PC-3 (cell line): Measurements from ENCODE around the gene NADSYN1. TPM values are rescaled to one million over a fixed set of nuclear protein-coding genes. Genes with fewer than 3 reads are reported as not detected.

Experiments
- ATAC-seq: fragments of 200-7000 bp; cut with Tn5 transposase; 2 replicates; pipeline ENCODE4 v1.9.1; 2020; ENCODE audit warnings: mild to moderate bottlenecking, moderate library complexity
- BruUV-seq: library from RNA; stranded (reverse); fragments of 400-500 nt; replicated peaks from 2 replicates; lab custom pipeline; 2021; lab: Mats Ljungman, UMichigan
- CTCF ChIA-PET: fragments of 300-600 bp; sonication (Branson Sonifier 250); formaldehyde crosslinking; loops from one replicate; lab custom pipeline; 2022; ENCODE audit warnings: antibody characterized with exemption; lab: Charles Lee
- POLR2A ChIA-PET: fragments of 300-600 bp; sonication (Branson Sonifier 250); formaldehyde crosslinking; loops from one replicate; lab custom pipeline; 2022; ENCODE audit warnings: antibody characterized with exemption; ENCODE audit not compliant: unreplicated experiment; lab: Charles Lee
- DNase-seq: peaks from one replicate; pipeline ENCODE4 v3.0.0-alpha.2; 2015
- H2AFZ ChIP-seq: fragments of 300-600 bp; sonication (generic); 2 replicates; pipeline ENCODE4 v1.6.0; 2016; ENCODE audit warnings: antibody characterized with exemption, low read length
- H3F3A ChIP-seq: fragments of 300-600 bp; sonication (generic); one replicate; pipeline ENCODE4 v1.6.0; 2017; ENCODE audit warnings: antibody characterized with exemption, low read length, control low read depth, mild to moderate bottlenecking; ENCODE audit not compliant: unreplicated experiment
- H3K27ac ChIP-seq: fragments of 300-600 bp; sonication (generic); 2 replicates; pipeline ENCODE4 v1.5.1; 2016; ENCODE audit warnings: mild to moderate bottlenecking, low read length
- H3K27me3 ChIP-seq: fragments of 300-600 bp; sonication (generic); 2 replicates; pipeline ENCODE4 v1.6.1; 2016; ENCODE audit warnings: low read length, mixed read lengths
- H3K36me3 ChIP-seq: fragments of 300-600 bp; sonication (generic); 2 replicates; pipeline ENCODE4 v1.6.1; 2016; ENCODE audit warnings: low read depth, mixed run types, low read length, mixed read lengths
- H3K4me1 ChIP-seq: fragments of 300-600 bp; sonication (generic); 2 replicates; pipeline ENCODE4 v1.5.1; 2016; ENCODE audit warnings: low read length; ENCODE audit not compliant: insufficient read depth
- H3K4me2 ChIP-seq: fragments of 300-600 bp; sonication (generic); 2 replicates; pipeline ENCODE4 v1.6.0; 2016; ENCODE audit warnings: low read length
- H3K4me3 ChIP-seq: fragments of 300-600 bp; sonication (generic); 2 replicates; pipeline ENCODE4 v1.5.1; 2016; ENCODE audit warnings: mild to moderate bottlenecking, low read length, mixed read lengths
- H3K79me2 ChIP-seq: fragments of 300-600 bp; sonication (generic); 2 replicates; pipeline ENCODE4 v1.6.1; 2017; ENCODE audit warnings: low read length, mixed read lengths
- H3K9ac ChIP-seq: fragments of 300-600 bp; sonication (generic); 2 replicates; pipeline ENCODE4 v1.6.0; 2016; ENCODE audit warnings: mild to moderate bottlenecking, low read length
- H3K9me2 ChIP-seq: fragments of 300-600 bp; sonication (generic); replicated peaks from 2 replicates; pipeline ENCODE4 v1.6.1; 2016; ENCODE audit warnings: mixed run types, low read length, mixed read lengths
- H3K9me3 ChIP-seq: fragments of 300-600 bp; sonication (generic); 2 replicates; pipeline ENCODE4 v1.6.1; 2016; ENCODE audit warnings: low read length, mixed read lengths
- H4K20me1 ChIP-seq: fragments of 300-600 bp; sonication (generic); 2 replicates; pipeline ENCODE4 v1.6.1; 2016; ENCODE audit warnings: low read length, mixed read lengths
- EZH2 ChIP-seq: fragments of 300-600 bp; sonication (generic); IDR thresholded peaks from one replicate; pipeline ENCODE4 v1.6.1; 2017; ENCODE audit warnings: antibody characterized with exemption, mild to moderate bottlenecking, low read length; ENCODE audit not compliant: unreplicated experiment
- EZH2phosphoT487 ChIP-seq: fragments of 300-600 bp; sonication (generic); IDR thresholded peaks from 2 replicates; pipeline ENCODE4 v1.6.1; 2018; ENCODE audit warnings: mild to moderate bottlenecking, antibody characterized with exemption, low read length, borderline replicate concordance
- intact Hi-C: fragments of 100-400 bp; cut with micrococcal nuclease; formaldehyde crosslinking; loops from 2 replicates; pipeline ENCODE4 v1.9.0; 2023
- total RNA-seq: library from RNA; depleted of rRNA; stranded (reverse); fragments of >200 nt; gene quantifications from 2 replicates; pipeline ENCODE4 v1.2.3, GENCODE V29; 2014
- TF ChIP-seq, protein P1 (sequence below): fragments of 300-600 bp; sonication (generic); conservative IDR thresholded peaks from 2 replicates; pipeline ENCODE4 v1.5.1; 2017; ENCODE audit warnings: antibody characterized with exemption, low read depth, mild to moderate bottlenecking, low read length

NADSYN1 gene
- total RNA-seq, 1 experiment from 2014 or later: 64.8 TPM

DNA sequence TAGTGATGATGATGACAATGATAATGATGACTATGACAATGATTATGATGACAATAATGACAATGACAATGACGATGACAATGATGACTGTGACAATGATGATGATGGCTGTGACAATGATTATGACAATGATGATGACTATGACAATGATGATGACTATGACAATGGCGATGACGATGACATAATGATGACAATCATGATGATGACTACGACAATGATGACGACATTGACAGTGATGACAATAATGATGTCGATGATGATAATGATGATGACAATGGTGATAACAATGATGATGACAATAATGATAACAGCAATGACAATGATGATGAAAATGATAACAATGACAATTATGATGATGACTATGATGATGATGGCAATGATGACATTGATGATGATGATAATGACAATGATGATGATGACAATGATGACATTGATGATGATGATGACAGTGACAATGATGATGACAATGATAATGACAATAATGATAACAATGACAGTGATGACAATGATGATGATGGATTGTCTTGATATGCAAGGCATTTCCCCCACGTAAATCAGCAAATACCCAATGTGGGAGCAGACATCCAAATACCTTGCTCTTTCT, 42.5 kb upstream of the NADSYN1 start:
- no peak overlapping the region for H3K4me2 ChIP-seq
- no peaks in the 10 kb centered on the region for H3F3A ChIP-seq
- no TSS peak for BruUV-seq
- no peaks in the 10 kb centered on the region for H3K79me2 ChIP-seq
- intact Hi-C loops: no loop called here
- H3K27ac ChIP-seq: no peak overlapping the region
- no peak for DNase-seq
- H3K36me3 ChIP-seq: no peaks in the 10 kb centered on the region
- no peaks in the 10 kb centered on the region for H3K9me2 ChIP-seq
- ChIA-PET CTCF (no interaction called here), POLR2A (no interaction called here)
- no peak overlapping the region for H3K4me3 ChIP-seq
- no peak overlapping the region for H2AFZ ChIP-seq
- H4K20me1 ChIP-seq: no peaks in the 10 kb centered on the region
- H3K27me3 ChIP-seq: peaks cover 18% of the 10 kb centered on the region; the same call in 1 of the 2 replicates
- no peaks in the 10 kb centered on the region for H3K9me3 ChIP-seq
- no peak for TF ChIP-seq EZH2
- no peak for ATAC-seq
- no peak overlapping the region for H3K9ac ChIP-seq
- no peaks in the 10 kb centered on the region for H3K4me1 ChIP-seq

DNA sequence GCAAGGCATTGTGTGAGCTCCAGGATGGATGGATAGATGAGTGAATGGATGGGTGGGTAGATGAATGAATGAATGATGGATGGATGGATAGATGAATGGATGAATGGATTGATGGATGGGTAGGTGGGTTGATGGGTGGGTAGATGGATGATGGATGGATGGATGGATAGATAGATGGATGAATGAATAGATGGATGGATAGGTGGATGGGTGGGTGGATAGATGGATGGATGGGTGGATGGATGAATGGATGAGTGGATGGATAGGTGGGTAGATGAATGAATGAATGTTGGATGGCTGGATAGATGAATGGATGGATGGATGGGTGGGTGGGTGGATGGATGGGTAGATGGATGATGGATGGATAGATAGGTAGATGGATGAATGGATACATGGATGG, 38.4 kb upstream of the NADSYN1 start:
- ChIA-PET CTCF (no interaction called here), POLR2A (no interaction called here)
- no peaks in the 10 kb centered on the region for H3K79me2 ChIP-seq
- no peak overlapping the region for H3K4me2 ChIP-seq
- H3K27me3 ChIP-seq: peaks cover 23% of the 10 kb centered on the region; the same call in 1 of the 2 replicates
- ATAC-seq (no peak), DNase-seq (no peak)
- no peaks in the 10 kb centered on the region for H3F3A ChIP-seq
- no peak overlapping the region for H3K27ac ChIP-seq
- no peaks in the 10 kb centered on the region for H3K9me3 ChIP-seq
- no peaks in the 10 kb centered on the region for H3K9me2 ChIP-seq
- H3K4me1 ChIP-seq: no peaks in the 10 kb centered on the region
- BruUV-seq: no TSS peak
- no peak overlapping the region for H3K9ac ChIP-seq
- TF ChIP-seq, protein P1, sequence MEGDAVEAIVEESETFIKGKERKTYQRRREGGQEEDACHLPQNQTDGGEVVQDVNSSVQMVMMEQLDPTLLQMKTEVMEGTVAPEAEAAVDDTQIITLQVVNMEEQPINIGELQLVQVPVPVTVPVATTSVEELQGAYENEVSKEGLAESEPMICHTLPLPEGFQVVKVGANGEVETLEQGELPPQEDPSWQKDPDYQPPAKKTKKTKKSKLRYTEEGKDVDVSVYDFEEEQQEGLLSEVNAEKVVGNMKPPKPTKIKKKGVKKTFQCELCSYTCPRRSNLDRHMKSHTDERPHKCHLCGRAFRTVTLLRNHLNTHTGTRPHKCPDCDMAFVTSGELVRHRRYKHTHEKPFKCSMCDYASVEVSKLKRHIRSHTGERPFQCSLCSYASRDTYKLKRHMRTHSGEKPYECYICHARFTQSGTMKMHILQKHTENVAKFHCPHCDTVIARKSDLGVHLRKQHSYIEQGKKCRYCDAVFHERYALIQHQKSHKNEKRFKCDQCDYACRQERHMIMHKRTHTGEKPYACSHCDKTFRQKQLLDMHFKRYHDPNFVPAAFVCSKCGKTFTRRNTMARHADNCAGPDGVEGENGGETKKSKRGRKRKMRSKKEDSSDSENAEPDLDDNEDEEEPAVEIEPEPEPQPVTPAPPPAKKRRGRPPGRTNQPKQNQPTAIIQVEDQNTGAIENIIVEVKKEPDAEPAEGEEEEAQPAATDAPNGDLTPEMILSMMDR: no peak
- TF ChIP-seq EZH2: no peak
- TF ChIP-seq EZH2phosphoT487: no peak
- H3K4me3 ChIP-seq: no peak overlapping the region
- H3K36me3 ChIP-seq: no peaks in the 10 kb centered on the region
- H2AFZ ChIP-seq: no peak overlapping the region
- H4K20me1 ChIP-seq: no peaks in the 10 kb centered on the region
- intact Hi-C loops: no loop called here

DNA sequence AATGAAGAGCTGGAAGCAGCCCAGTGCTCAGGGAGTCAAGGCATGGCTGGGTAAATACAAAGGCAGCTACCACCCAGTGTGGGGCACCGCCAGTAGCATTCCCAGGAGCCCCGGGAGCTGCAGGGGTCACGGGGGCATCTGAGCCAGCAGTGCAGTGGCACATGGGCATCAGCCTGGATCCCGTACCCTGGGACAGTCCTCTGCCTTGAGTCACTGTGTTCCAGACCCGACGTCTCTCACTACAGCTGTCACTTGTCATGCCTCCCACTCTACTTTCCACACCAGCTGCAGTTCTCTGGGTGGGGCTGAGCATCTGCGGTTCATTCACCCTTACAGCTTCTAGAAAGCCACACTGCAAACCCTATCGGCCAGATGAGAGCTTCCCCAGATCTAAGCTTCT, 34.4 kb upstream of the NADSYN1 start:
- no TSS peak for BruUV-seq
- TF ChIP-seq EZH2: no peak
- TF ChIP-seq EZH2phosphoT487: no peak
- TF ChIP-seq, protein P1: no peak
- H3K9me2 ChIP-seq: no peaks in the 10 kb centered on the region

More for the DNA sequence above, 34.4 kb upstream of the NADSYN1 start:
- POLR2A ChIA-PET: no interaction called here
- no peaks in the 10 kb centered on the region for H4K20me1 ChIP-seq
- CTCF ChIA-PET: no interaction called here
- H2AFZ ChIP-seq: no peak overlapping the region
- ATAC-seq (no peak), DNase-seq (no peak)
- H3K9me3 ChIP-seq: no peaks in the 10 kb centered on the region
- H3K27me3 ChIP-seq: peaks cover 13% of the 10 kb centered on the region; the same call in 1 of the 2 replicates
- no peak overlapping the region for H3K27ac ChIP-seq
- H3K79me2 ChIP-seq: no peaks in the 10 kb centered on the region
- no peak overlapping the region for H3K9ac ChIP-seq
- no peak overlapping the region for H3K4me2 ChIP-seq
- no peaks in the 10 kb centered on the region for H3K36me3 ChIP-seq
- H3F3A ChIP-seq: no peaks in the 10 kb centered on the region
- H3K4me1 ChIP-seq: peaks cover 11% of the 10 kb centered on the region; the same call in 1 of the 2 replicates
- no peak overlapping the region for H3K4me3 ChIP-seq
- intact Hi-C loops: no loop called here
